ENCODE results near the gene CAMK4.
A peak's percentile ranks its signal among the peaks of the same experiment; 100 is the strongest.

The CAMK4 gene

DNA sequence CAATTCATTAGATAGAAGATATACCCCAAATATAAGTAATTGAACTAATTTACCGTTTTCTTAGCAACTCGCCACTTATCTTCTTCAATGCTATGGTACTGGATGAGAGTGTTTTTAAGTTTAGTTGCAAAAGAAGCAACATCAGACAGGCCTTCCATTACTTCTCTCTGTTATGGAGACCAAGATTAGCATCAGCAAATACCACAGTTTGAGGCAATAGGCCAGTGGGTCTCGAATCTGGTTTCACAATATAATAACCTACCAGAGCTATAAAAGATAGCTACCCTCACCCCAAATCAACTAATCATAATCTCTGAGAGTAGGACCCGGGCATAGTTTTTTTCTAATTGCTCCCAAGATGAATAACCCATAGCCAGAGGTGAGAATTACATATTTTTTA, 283.1 kb downstream of the CAMK4 start:
- no peak for DNase-seq

DNA sequence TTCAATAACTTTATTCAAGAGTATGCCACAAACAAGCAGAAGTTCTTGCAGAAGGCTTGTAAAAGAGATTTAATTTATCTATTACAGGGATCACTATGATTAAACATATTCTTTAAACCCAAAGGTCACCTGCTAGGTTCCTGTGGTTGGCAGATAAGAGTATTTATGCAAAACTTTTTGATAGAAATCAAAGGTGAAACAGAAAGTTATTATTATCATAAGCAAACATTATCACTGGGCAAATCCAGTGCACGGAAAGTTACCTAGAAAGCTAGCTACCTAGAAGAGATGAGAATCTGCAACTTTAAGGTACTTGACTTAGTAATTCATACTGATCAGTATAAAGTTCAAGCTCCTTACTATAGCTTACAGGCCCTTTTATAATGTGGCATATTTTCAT, 284.9 kb downstream of the CAMK4 start:
- no peak for DNase-seq

DNA sequence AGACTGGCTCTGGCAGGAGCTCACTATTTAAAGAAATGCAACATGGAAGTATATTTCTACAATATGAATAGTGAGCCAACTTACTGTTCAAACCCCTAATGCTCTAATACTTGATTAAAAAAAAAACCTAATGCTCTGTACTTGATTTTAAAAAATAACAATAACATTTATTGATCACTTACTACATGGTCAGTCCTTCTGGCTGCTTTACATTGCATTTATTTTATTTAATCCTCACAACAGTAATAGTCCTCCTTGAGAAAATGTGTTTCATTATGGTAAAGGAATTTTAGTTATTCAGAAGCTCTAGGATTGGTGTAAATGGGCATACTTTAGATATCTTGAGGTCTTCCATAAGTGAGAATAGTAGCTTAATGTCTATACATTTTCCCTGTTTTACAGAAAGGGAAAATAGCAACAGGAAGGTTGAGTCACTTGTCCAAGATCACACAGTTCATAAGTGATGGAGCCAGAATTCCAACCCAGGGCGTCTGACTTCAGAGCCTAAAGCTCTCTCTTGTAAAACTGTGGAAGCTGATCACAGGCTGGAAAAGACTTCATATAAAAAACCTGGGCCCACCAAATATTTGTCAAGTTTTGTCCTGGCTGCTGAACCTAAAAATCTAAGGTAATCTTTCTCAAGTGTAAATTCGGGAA, 287.1 kb downstream of the CAMK4 start:
- DNase-seq = no peak

- no peak for DNase-seq
Observed at GRCh38 chr5:111511831-111512374, 287.7 kb downstream of the CAMK4 start.

GRCh38 chr5:111512375-111513130, 288.4 kb downstream of the CAMK4 start, which contains the start of gene STARD4:
Gene STARD4, minus strand, starts transcription at chr5:111512535. Its CDS starts 5,102 bp downstream, at chr5:111507433.
- DNase-seq = peak; percentile 87

DNA sequence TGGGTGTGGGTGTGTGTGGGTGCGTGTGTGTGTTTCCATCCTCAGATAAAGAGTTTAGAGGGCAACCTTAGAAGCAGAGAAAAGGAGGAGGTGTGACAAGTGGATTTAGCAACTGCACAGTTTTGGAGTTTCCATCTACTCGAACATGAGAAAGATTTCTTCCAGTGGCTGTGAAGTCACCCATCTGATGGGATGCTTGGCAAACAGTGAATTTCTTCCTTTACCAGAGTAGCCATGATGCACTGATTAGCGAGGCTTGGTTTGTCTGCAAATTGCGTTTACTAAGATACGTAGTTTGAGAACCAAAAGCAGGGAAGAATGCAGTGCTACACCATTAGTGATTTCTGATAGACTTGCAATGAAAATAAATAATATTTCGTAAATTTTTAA, 288.9 kb downstream of the CAMK4 start:
- no peak for DNase-seq

GRCh38 chr5:111514087-111514486, 289.9 kb downstream of the CAMK4 start:
- no peak for DNase-seq

DNA sequence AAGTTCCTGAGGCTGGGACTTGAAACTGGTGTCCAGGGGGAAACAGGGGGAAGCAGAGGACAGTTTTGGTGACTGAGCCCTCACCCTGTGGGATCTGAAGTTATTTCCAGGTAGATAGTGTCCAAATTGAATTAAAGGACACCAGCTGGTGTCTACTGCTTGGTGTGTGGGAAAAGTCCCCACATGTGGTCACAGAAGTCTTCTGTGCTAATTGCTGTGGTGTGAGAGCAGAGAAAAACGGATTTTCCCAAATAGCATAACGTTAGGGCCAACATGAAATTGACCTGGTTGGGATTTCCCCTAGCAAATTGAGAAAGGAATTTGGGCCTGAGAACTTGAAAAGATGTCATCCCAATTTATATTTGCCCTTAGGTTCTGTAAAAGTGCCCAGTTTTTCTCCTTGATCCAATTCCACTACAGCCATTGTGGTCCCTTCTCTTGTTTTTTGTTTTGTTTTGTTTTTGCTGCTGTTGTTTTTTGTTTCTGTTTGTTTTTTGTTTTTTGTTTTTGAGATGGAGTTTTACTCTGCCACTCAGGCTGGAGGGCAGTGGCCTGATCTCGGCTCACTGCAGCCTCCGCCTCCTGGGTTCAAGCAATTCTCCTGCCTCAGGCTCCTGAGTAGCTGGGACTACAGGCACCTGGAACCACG, 293.8 kb downstream of the CAMK4 start:
- no peak for DNase-seq

GRCh38 chr5:111518777-111519176, 294.6 kb downstream of the CAMK4 start:
- no peak for DNase-seq

DNA sequence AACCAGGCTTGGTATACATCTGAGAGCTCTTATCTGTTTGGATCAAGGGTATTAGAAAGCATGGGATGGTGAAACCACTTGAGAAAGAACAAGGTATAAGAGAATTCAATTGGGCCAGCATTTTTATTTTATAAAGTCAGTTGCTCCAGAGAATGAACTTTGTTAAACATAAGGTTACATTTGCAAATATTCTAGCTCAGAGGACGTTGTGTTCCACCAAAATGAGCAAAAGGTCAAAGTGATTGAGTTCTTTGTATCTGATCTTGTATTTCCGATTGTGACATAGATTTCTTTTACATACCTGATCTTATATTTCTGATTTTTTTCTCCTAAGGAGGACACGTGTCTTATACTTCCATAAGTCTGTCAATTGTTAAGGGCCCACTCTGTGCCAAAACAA, 296.7 kb downstream of the CAMK4 start:
- no peak for DNase-seq

DNA sequence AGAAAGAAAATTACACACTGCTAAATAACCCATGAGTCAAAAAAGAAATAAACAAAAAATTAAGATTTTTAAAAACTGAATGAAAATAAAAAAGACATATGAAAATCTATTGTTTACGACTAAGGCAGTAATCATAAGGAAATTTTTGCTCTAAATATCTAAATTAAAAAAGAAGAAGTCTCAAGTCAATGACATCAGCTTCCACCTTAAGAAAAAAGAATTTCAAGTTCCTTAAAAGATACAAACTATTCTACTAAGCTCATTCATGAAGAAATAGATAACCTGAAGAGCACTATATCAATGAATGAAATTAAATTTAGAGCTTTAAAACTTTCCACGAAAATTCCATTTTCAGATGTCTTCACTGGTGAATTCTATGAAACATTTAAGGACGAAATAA, 303.9 kb downstream of the CAMK4 start:
- no peak for DNase-seq

- DNase-seq = no peak
Observed at GRCh38 chr5:111530298-111530740, 306.1 kb downstream of the CAMK4 start.

DNA sequence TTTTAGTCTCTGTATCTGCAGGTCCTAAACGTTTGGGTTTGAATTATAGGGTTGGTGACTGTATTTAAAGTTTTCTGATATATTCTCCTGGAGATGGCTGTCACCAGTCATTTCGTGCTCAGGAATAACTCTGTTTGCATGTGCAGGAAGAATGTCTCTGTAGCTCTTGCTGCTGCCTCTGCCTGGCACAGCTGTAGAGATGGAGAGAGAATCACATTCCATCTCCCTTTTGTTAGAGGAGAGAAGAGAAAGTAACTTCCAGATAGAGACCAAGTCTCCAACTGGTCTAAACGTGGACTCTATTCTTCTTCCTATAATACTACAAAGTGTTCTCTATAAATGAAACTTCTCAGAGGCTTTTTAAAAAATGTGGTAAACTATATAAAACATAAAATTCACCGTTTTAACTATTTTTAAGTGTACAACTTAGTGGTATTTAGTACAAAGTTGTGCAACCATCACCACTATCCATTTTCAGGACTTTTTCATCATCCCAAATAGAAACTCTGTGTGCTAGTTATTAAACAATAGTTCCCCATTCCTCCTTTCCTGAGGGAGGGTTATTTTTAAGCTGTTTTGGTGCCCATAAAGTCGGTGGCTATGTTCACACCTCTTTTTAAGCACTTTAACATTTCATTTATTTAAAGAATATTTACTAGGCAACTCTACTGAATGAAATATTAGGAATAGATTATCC, 308.9 kb downstream of the CAMK4 start:
- DNase-seq = no peak

- DNase-seq = no peak
Observed at GRCh38 chr5:111535879-111536549, 311.8 kb downstream of the CAMK4 start.

DNA sequence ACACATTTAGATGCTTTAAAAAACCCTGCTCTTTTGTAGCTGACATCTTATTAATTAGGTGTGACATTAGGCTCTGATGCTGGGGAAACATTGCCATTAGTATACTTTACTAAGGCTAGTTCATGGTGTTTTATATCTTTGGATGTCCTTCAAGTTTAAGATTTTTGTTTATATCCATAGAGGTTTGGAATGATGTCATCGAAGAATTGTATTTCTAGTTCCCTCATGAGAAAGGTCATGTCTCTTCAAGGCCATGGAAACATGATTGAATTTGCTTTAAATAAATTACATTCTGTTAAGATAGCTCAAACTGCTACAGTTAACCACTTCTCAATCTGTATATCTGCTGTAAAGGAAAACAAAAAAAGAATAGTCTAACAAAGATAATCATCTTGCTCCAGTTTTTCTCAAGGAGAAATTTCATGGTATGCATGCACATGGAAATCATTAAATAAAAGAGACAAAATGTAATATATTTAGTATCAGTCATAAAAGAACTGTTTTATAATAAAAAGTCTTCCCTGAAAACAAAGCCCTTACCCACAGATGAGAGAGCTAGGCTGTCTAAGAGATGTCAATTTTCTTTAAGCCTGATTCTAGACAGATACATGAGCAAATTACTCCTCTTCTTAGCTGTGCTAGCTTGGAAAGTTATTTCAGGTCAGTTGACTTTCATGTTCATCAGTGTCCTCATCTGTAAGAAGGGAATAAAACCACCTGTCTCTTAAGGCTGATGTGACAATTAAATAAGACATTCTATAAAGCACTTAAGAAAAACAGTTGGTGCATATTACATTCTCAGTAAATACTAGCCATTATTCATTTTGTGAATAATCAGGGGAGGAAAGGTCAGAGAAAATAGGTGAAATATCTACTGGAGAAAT, 313.2 kb downstream of the CAMK4 start:
- DNase-seq = no peak
